ENCODE measurements around the gene PDP2.

The PDP2 gene, protein sequence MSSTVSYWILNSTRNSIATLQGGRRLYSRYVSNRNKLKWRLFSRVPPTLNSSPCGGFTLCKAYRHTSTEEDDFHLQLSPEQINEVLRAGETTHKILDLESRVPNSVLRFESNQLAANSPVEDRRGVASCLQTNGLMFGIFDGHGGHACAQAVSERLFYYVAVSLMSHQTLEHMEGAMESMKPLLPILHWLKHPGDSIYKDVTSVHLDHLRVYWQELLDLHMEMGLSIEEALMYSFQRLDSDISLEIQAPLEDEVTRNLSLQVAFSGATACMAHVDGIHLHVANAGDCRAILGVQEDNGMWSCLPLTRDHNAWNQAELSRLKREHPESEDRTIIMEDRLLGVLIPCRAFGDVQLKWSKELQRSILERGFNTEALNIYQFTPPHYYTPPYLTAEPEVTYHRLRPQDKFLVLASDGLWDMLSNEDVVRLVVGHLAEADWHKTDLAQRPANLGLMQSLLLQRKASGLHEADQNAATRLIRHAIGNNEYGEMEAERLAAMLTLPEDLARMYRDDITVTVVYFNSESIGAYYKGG

DNA sequence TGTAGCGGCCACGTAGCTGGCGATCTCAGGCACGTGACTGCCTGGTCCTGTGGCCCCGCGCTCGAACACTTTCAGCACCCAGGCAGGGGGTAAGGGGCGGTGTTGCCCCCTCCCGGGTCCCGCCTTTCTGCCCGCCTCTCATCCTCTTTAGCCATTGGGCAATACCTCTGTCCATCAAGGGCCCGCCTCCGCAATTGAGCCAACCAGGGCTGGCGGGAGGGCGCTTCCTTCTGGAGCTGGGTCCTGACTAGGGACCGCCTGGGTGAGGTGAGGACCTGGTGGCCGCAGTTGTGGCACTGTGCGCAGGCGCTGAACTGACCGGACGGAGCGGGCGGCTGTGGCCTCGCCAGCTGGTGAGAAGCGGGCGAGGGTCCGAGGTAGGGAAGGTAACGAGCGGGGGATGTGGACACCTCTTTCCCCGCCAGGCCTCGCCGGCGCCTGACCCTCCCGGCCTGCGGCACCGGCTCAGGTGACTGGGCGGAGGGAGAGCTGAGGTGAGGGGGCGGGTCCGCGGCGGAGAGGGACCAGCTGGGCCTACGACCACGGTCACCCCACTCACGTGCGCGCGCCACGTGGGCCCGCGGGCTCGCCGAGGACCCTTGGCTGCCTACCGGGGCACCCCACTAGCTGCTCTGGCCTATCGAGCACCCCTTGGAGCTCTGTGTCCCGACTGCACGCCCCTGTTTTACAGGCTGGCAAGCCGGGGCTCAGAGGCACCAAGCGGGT is at the start of gene PDP2:
PDP2 (plus strand) TSS at position 228 of the 726 bp plus-strand sequence. CDS start 3,770 bp downstream, outside the sequence.
- peak; percentile 94 for DNase-seq

DNA sequence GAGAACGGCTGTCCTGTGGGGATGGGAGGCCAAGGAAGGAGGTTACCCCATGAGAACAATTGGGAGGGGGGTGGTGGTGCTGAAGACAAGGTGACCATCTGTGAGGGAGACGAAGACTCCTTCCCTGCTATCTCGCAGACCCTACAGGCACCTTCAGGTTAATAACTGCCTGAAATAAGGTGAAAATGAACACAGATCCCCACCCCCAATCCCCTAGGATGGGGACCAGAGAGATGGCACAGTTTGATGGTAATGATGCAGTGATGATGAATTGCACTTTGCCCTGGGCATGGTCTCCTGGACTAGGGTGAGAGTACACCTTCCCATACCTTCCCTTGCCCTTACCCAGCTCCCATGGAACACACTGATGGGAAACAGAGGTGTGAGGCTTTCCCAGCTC is 48.1 kb upstream of the PDP2 start:
- DNase-seq, result no peak

DNA sequence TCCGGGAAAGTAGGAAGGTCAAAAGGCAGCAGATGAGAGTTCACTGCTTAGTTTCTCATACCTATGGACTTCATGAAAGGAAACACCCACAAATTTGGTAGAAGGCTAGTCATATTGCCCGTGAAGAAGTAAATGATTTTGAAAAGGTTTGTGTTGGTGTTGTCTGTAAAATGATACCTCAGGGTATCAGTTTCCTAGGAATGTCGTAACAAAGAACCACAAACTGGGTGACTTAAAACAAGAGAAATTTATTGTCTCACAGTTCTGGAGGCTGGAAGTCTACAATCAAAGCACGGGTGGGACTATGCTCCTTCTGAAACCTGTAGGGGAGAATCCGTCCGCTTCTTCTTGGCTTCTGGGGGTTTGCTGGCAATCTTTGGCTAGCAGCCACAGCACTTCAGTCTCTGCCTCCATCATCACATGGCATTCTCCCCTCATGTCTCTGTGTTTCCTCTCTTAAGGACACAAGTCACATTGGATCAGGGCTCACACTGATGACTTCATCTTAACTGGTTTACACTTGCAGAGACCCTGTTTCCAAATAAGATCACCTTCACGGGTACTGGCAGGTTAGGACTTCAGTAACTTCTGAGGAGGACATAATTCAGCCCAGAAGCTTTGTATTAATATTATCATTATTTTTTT is 47.5 kb upstream of the PDP2 start:
- no peak for DNase-seq

DNA sequence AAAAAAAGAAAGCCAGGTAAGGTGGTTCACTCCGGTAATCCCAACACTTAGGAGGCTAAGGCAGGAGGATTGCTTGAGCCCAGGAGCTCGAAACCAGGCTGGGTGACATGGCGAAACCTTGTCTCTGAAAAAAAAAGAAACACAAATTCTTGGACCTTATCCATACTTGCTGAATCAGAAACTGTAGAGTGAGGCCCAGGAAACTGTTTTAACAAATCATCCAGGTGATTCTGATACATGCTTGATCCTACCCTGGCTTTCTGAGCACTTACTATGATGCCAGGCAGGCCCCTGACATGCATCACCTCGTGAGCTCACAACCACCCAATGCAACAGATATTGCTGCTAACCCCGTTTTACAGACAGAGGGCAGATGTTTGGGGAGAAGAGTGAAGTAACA is 45.6 kb upstream of the PDP2 start:
- no peak for DNase-seq

DNA sequence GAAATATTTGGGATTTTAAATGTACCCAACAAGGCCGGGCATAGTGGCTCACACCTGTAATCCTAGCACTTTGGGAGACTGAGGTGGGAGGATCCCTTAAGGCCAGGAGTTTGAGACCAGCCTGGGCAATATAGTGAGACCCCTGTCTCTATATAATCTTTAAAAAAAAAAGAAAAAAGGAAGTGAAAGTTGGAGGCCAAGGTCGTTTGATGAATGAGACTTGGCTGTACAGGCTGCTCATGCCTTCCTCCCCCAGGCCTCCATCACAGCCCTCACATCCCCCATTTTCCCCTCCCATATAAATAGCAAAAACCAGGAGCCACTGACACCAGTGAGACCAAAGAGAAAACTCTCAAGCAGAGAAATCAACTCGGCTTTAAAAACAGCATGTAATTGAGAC is 39.4 kb upstream of the PDP2 start:
- DNase-seq, result no peak

DNA sequence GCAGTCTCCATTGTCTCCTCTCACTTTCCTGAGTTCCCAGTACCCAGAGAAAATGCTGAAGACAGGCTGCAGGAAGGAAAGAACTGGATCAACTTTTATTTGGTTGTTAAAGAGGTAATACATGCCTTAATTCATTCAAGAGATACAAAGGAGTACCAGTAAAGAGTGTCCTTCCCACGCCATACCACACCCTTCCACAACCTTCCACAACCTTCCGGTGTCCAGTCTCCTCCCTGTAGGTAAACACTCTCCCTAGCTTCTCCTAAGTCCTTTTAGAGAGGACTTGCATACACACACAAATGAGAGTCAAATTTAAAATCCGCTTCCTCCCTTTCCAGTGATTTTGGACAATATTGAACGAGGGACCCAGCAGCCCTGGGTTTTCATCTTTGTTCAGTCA is 38.9 kb upstream of the PDP2 start:
- no peak for DNase-seq

DNA sequence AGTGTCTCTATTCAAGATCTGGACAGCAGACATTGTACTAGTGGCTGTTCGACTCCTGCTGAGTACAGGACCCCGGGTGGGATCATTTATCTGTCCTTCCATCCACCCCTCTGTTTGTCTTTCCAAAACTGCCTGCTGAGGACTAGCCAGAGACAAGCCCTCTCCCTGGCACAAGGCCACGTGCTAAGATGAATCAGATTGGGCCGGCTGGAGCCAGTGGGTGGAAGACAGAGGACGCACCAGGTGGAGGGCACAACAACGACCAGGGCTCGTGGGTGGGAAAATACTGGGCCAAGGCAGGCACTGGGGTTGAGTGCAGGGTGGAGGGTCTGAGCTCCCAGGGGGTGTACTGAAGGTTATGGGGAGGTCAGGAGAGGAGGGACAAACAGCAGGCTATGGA is 37.5 kb upstream of the PDP2 start:
- no peak for DNase-seq

DNA sequence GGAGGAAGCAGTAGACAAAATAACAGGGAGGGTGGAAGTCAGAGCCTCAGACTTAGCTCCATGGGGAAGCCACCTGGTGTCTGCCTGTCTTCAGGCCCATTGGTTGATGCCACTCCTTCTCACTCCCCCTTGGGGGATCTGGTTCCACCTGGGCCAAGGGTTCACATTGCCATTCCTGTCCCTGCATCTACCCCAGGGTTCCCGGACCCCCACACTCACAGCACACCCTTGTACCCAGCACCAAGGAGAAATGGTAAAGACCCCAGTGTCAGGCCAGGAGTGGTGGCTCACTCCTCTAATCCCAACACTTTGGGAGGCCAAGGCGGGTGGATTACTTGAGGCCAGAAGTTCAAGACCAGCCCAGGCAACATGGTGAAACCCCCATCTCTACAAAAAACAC is 37.1 kb upstream of the PDP2 start:
- DNase-seq, result peak; percentile 42

DNA sequence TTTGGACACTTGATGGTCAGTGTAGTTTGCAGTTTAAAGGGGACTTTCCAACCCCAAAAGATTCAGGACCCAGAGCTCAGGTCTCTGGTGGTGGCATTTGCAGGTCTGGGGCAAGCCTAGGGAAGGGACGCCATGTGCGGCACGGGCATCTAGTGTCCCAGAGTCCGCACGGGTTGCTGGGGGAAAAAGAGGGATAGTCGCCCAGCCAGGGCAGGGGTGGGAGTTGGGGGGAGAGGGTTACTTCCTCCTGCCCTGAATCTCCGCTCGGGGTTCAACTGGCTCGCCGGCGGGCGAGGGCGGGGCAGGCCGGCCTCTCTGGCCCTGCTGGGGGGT is 36.3 kb upstream of the PDP2 start:
- DNase-seq, result peak; percentile 42

DNA sequence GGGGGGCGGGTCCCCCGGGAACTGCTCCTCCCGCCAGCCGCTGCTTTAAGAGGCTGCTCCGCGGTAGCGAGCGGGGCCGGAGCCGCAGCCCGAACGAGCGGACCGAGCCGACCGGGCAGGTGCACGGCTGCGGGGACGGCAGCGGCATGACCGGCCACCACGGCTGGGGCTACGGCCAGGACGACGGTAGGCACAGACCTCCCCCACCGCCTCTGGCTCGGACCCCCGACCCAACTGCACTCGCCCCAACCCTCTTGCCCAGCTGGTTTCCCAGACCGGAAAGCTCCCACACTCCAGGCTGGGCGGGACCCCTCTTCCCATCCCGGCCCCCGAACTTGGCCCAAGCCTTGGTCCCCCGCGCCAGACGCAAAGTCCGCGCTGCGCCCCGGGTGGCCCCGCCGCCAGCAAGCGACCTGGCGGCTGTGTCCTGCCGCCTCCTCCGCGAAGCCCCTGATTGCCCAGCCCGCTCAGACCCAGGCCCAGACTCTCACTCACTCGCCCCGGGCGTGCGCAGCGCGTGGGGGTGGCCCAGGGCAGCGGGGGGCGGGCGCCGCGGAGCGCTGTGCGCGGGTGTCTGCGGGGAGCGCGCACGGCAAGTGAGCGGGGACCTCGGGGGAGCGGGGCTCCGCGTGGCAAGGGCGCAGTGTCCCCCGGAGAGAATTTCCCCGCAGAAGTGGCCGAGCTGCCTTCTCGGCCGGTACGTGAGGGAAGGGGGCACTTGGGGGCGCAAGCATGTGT is 35.8 kb upstream of the PDP2 start, which contains the start of gene CA7:
CA7 (plus strand) TSS at position 73 of the 738 bp plus-strand sequence; CDS start at position 147, 74 bp downstream.
- DNase-seq, result peak; percentile 54

DNA sequence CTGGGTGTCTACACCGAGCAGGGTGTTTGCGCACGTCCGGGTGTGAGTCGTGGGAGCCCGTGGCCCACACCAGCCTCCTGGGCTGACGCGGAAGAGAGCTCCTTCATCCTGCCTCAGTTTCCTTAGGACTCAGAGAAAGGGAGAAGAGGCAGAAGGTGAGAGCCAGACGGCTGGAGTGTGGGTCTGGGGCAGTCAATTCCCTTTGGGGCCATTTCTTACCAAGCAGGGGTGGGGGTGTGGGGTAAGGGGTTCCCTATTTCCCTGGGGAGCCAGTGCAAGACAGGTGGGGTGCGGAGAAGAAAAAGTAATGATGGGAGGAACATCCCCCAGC is 35.3 kb upstream of the PDP2 start:
- no peak for DNase-seq

DNA sequence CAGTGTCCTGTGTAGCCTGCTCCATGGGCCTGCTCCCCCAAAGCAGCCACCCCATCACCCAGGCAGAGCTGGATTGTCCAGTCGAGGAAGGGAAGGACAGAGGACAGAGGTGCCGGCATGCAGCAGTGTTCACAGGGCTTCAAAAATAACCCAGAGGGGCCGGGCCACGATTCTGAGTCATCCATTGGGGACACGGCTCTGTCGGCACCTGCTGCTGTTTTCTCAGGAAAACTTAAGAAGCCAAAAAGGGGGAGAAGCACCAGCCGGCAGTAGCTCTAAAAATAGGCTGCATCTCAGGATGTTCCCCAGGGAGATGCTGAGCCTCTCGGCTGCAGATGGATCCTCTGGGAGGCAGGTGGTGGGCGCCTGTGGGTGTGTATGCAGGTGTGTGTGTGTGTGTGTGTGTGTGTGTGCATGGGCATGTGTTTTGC is 34.5 kb upstream of the PDP2 start:
- peak; percentile 46 for DNase-seq

DNA sequence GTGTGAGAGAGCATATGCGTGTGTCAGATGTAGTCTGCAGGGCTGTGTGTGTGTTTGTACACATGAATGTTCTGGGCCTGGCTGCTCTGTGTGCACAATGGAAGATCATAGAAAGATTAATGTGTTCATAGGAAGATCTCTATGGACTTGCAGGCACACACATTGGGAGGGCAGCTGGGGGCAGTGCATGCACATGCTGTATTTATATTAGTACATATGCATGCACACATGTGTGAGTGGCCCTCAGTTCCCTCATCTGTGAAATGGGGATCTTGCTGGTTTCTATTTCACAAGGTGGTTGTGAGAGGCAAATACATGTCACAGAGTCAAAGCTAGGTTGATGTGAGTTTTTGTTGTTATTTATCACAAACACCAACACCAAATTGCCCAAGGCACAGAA is 34.0 kb upstream of the PDP2 start:
- DNase-seq, result peak; percentile 45

DNA sequence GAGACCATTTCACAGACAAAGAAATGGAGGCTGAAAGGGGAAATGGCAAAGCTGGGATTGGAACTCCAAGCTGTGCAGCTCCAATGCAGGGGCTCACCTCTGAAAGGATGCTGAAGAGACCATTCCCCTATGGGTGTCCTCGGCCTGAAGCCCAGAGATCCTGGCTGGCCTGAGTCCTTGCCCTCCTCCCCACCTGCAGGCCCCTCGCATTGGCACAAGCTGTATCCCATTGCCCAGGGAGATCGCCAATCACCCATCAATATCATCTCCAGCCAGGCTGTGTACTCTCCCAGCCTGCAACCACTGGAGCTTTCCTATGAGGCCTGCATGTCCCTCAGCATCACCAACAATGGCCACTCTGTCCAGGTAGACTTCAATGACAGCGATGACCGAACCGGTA is 33.5 kb upstream of the PDP2 start:
- DNase-seq, result peak; percentile 34

DNA sequence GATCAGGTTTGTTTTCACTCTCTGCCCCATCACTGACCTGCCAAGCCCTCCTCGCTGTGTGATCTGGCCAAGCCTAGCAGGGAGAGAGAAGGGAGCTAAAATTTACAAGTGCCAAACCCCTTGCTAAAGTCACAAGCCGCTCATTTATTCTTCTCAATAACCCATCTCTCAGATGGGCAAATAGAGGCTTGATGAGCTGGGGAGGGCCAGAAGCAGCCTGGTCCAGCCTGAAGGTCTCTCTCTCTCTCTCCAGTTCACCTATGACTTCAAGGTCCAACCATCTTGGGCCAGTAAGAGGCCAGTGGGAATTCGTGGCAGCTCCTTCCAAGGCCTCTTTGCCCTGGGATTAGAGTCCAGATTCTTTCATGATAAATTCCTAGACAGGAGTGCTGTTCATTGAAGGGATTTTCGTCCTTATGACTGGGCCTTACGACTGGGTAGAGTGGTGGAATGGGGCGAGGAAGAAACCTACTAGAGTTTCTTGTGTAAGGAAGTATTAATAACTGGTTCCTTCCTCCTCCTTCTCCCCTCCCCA is 32.7 kb upstream of the PDP2 start:
- DNase-seq, result peak; percentile 26

DNA sequence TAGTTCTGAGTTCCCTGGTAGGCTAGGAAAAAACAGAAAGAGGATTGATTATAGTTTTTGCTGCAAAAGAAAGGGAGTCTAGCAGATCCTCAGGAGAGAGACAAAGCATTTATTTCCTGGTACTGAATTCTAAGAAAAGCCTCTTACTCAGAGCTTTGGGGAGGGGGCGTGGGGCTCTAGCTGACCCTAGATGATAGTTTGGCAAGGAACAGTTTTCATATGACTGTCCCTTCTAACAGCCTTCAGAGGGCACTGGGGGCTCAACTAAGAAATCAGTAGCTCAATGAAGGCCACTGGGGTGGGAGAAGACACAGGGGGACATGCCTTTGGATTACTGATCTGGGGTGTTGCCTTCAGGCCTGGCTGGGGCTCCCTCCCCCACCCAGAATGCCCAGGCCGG is 32.1 kb upstream of the PDP2 start:
- DNase-seq, result peak; percentile 40

DNA sequence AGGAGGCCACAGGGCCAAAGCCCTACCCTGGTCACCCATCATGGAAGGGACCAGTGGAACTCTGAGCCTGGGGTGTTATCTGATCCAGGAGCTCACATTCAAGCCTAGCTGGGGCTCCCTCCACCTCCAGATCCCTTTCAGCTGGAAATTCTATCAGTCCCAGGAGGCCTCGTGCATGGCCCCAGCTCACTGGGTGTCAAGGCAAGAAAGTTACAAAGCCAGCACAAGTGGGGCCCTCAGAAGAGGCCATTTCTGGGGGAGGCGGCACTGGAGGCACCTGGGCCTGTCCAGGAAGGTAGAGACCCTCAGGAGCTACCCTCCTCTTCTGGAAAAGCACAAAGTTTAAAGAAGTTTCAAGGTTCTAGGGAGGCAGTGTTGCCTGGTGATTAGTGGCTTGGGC is 31.3 kb upstream of the PDP2 start:
- DNase-seq, result no peak

DNA sequence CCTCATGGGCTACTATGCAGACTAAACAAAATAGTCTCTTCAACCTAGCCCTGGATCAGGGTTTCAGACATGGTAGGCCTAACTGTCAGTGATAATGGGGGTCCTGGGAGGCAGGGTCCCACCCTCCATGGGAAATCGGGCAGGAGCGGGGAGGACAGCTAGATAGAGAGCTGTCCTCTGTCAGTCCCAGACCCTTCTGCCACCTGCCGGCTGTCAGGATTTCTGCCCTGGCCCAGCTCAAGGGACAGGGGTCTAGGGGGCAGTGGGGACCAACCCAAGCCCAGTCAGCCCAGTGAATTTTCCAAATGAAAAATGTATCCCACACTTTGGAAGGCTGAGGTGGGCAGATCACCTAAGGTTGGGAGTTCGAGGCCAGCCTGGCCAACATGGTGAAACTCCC is 30.8 kb upstream of the PDP2 start:
- peak; percentile 36 for DNase-seq

DNA sequence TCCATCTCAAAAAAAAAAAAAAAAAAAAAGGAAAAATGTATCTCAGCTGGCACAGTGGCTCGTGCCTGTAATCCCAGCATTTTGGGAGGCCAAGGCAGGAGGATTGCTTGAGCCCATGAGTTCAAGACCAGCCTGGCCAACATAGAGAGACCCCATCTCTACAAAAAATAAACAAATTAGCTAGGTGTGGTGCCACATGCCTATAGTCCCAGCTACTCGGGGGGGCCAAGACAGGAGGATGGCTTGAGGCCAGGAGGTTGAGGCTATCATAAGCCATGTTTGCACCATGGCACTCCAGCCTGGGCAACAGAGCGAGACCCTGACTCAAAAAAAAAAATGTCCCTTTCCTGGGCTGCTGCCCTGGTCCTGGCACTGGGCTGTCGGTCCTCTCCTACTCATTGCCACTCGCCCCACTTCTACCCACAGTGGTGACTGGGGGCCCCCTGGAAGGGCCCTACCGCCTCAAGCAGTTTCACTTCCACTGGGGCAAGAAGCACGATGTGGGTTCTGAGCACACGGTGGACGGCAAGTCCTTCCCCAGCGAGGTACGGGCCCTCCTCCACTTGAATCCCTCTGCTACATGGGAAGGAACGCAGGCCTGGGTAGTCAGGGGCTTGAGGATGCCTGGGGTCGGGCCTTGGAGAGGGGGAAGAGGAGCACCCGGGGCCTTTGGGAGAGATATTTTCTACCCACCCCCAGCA is 30.1 kb upstream of the PDP2 start:
- peak; percentile 48 for DNase-seq

DNA sequence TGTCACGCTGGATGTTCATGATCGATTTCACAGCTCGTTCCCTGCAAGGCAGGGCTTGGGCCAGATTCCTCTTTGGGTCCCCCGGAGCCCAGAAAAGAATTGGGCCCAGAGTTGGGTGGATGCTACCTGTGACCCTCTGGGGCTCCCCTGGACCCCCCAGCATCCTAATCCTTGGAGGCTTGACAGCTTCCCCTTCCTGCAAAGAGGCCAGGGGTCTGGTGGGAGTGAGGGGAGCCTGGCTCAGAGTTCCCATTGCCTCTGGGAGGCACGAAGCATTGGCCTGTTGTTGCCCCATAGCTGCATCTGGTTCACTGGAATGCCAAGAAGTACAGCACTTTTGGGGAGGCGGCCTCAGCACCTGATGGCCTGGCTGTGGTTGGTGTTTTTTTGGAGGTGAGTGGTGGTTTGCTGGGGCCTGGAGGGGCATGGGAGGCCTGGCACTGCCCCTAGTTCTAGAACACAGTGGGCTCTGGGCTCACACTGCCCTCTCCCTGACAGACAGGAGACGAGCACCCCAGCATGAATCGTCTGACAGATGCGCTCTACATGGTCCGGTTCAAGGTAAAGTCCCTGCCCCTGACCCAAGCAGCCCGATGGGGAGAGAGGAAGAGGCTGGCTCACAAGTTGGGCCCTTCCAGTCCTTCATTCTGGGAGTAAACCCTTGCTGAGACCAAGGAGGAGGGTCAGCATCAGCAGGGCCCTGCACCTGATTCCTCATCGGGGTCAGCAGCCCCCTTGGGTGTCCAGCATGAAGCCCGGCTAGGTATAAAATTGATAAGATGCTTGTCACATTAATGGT is 28.9 kb upstream of the PDP2 start:
- no peak for DNase-seq
